ENCODE results near the gene KDM4C. TPM values are rescaled to one million over a fixed set of nuclear protein-coding genes. Genes with fewer than 3 reads are reported as not detected.

KDM4C gene
- total and polyA plus RNA-seq, 2 of the 8 experiments (the other 6 are each of a cell fraction or from before 2014, with no cell fraction given), result 13.0 to 26.1 TPM

- H2BK5ac ChIP-seq (ENCODE audit: low read depth, low read length), result no peak overlapping the region
- no peak overlapping the region for H3K27ac ChIP-seq (ENCODE audit: low read depth, low read length)
- H3K79me1 ChIP-seq (ENCODE audit: low read depth, low read length), result no peaks in the 10 kb centered on the region; the same call in 1 of the 2 replicates
- H4K5ac ChIP-seq (ENCODE audit: insufficient read length, low read depth, low read length), result no peak overlapping the region
- no peak overlapping the region for H3K18ac ChIP-seq (ENCODE audit: extremely low read depth, low read length)
- no peaks in the 10 kb centered on the region for H3K36me3 ChIP-seq (ENCODE audit: control insufficient read depth in 2 of 4, insufficient read depth in 4 of 4, low read length in 3 of 4)
- no peaks in the 10 kb centered on the region for H3K23me2 ChIP-seq (ENCODE audit: low read depth, low read length)
- no peaks in the 10 kb centered on the region for H3K79me2 ChIP-seq (ENCODE audit: control insufficient read depth in 1 of 2, insufficient read depth in 2 of 2, low read length in 2 of 2)
- H3K4me3 ChIP-seq (ENCODE audit: extremely low read depth in 1 of 4, insufficient read depth in 2 of 4, low read depth in 3 of 4, low read length in 4 of 4), result no peak overlapping the region
- no peak overlapping the region for H2AFZ ChIP-seq (ENCODE audit: low read length)
- no peak for DNase-seq (ENCODE audit: low read depth in 1 of 2, low spot score in 2 of 2)
- FAIRE-seq, result no peak
- H3K4me2 ChIP-seq (ENCODE audit: insufficient read depth in 1 of 2, low read depth in 2 of 2, low read length in 2 of 2), result no peak overlapping the region
- no peaks in the 10 kb centered on the region for H3K27me3 ChIP-seq (replicated peaks in 1 of 4; ENCODE audit: control insufficient read depth in 3 of 4, extremely low read depth in 1 of 4, insufficient read depth in 3 of 4, low read length in 3 of 4)
- H2BK12ac ChIP-seq (ENCODE audit: low read depth, low read length), result no peak overlapping the region
- ChIA-PET CTCF (ENCODE audit: partially characterized antibody) (interaction anchor here (0.6 to 1.5 kb wide), 3 partner anchors 26 to 75 kb away, joined by 3 to 7 read pairs (median 4); no protein-coding TSS in a partner anchor), POLR2A (ENCODE audit: partially characterized antibody) (no interaction called here)
- 80% methylated on average over 5 of the region's 5 CpGs; no CpG with 5 or more reads in 1 of the 2 experiments for WGBS, 2 experiments (ENCODE audit: extremely low coverage in 1 of 2, insufficient coverage in 1 of 2, insufficient read length in 1 of 2, insufficient replicate concordance in 2 of 2, low coverage in 1 of 2, low lambda C conversion rate in 2 of 2, missing lambda C conversion rate in 1 of 2)
- H3K9ac ChIP-seq (replicated peaks in 1 of 4; ENCODE audit: extremely low read depth in 1 of 4, low read depth in 3 of 4, low read length in 3 of 4), result no peak overlapping the region; a peak in 1 of 7 replicates
- H2AK5ac ChIP-seq (ENCODE audit: low read depth, low read length), result no peak overlapping the region
- no peaks in the 10 kb centered on the region for H3K9me3 ChIP-seq (ENCODE audit: insufficient read depth in 2 of 2, low read depth in 1 of 2, low read length in 1 of 2)
- H3K23ac ChIP-seq (ENCODE audit: insufficient read length), result no peak overlapping the region
- no peak overlapping the region for H4K8ac ChIP-seq (ENCODE audit: extremely low read depth, insufficient read depth, low read length)
- H2BK15ac ChIP-seq (ENCODE audit: low read length), result no peak overlapping the region
- H2BK120ac ChIP-seq (replicated peaks; ENCODE audit: low read depth, low read length), result no peak overlapping the region
- no peak overlapping the region for H3K4ac ChIP-seq (replicated peaks; ENCODE audit: insufficient read length, low read depth, low read length)
- H3K56ac ChIP-seq (replicated peaks; ENCODE audit: insufficient read length, low read depth, low read length), result no peak overlapping the region
- no peak overlapping the region for H4K91ac ChIP-seq (replicated peaks; ENCODE audit: insufficient read length, low read length)
- H4K20me1 ChIP-seq (replicated peaks in 1 of 2; ENCODE audit: control insufficient read depth in 1 of 2, insufficient read depth in 2 of 2, low read length in 2 of 2), result no peaks in the 10 kb centered on the region
- peaks cover 0 to 10% (median 1%) of the 10 kb centered on the region in 4 experiments; a peak in 2 of 7 replicates for H3K4me1 ChIP-seq (replicated peaks in 1 of 4; ENCODE audit: control insufficient read depth in 3 of 4, insufficient read depth in 4 of 4, low read length in 3 of 4)
- no peak overlapping the region for H2BK20ac ChIP-seq (ENCODE audit: low read length)
- H3K14ac ChIP-seq (ENCODE audit: insufficient read length), result no peak overlapping the region
- no peak for TF ChIP-seq KDM1A (IDR thresholded peaks at IDR 0.05; ENCODE audit: borderline replicate concordance, low read length)
- TF ChIP-seq SP4 (IDR thresholded peaks at IDR 0.05; ENCODE audit: low read length), result no peak
- TF ChIP-seq SIRT6 (IDR thresholded peaks at IDR 0.05; ENCODE audit: low read length), result no peak
- no peak for TF ChIP-seq RXRA (IDR thresholded peaks at IDR 0.05; ENCODE audit: insufficient read depth, low read depth, low read length)
- no peak for TF ChIP-seq NANOG (IDR thresholded peaks at IDR 0.05; ENCODE audit: insufficient read depth, low read depth, low read length, poor library complexity, severe bottlenecking)
- TF ChIP-seq CBX5 (IDR thresholded peaks at IDR 0.05; ENCODE audit: low read depth, low read length), result no peak
- TF ChIP-seq RNF2 (IDR thresholded peaks at IDR 0.05; ENCODE audit: borderline replicate concordance, low read depth, low read length, missing control alignments, poor library complexity, severe bottlenecking), result no peak
- TF ChIP-seq JUND (IDR thresholded peaks at IDR 0.05; ENCODE audit: low read length), result no peak
- no peak for TF ChIP-seq KDM4A (IDR thresholded peaks at IDR 0.05; ENCODE audit: low read depth, low read length, severe bottlenecking)
- no peak for TF ChIP-seq NRF1 (IDR thresholded peaks at IDR 0.05; ENCODE audit: low read depth, low read length)
- TF ChIP-seq, protein P1, sequence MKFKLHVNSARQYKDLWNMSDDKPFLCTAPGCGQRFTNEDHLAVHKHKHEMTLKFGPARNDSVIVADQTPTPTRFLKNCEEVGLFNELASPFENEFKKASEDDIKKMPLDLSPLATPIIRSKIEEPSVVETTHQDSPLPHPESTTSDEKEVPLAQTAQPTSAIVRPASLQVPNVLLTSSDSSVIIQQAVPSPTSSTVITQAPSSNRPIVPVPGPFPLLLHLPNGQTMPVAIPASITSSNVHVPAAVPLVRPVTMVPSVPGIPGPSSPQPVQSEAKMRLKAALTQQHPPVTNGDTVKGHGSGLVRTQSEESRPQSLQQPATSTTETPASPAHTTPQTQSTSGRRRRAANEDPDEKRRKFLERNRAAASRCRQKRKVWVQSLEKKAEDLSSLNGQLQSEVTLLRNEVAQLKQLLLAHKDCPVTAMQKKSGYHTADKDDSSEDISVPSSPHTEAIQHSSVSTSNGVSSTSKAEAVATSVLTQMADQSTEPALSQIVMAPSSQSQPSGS (IDR thresholded peaks at IDR 0.05; ENCODE audit: low read length), result no peak
- TF ChIP-seq PHF8 (conservative IDR thresholded peaks at IDR 0.05; ENCODE audit: low read depth, low read length), result no peak
Measured at GRCh38 chr9:6902423-6902822, 144.7 kb downstream of the KDM4C start.

Measured in H1 (cell line).